A549 (cell line): ENCODE data around the gene NAPEPLD. TPM values are rescaled to one million over a fixed set of nuclear protein-coding genes. Genes with fewer than 3 reads are reported as not detected.
"Not testable (repeated sequence)": the region's sequence is repeated elsewhere in the genome, so short reads cannot be mapped to it uniquely, and the experiment has no call there.

Experiments used
- ATAC-seq, 2 experiments: fragments of 200-7000 bp in 1 of 2; fragments of >200 bp in 1 of 2; cut with Nextera tagmentation in 1 of 2; cut with Tn5 transposase in 1 of 2; 3 replicates each; pipeline versions ENCODE4 v1.8.0 to v1.9.1; 2018 to 2020; ENCODE audit warnings: mild to moderate bottlenecking in 1 of 2, moderate library complexity in 1 of 2
- CTCF ChIA-PET: fragments of 300-600 bp; sonication (Branson Sonifier 250); formaldehyde crosslinking; extraction: SDS; loops from one replicate; lab custom pipeline; 2021; ENCODE audit warnings: antibody characterized with exemption, inconsistent platforms; lab: Yijun Ruan, JAX
- POLR2A ChIA-PET: fragments of 350-600 bp; formaldehyde crosslinking; extraction: SDS; loops from one replicate; lab custom pipeline; 2021; ENCODE audit warnings: antibody characterized with exemption, inconsistent platforms; lab: Yijun Ruan, JAX
- DNase-seq, 2 experiments: peaks; one replicate each; pipeline versions ENCODE4 v3.0.0 to v3.0.0-alpha.2; 2011 to 2016; ENCODE audit warnings: low read depth in 1 of 2, low spot score in 1 of 2
- FAIRE-seq: peaks from 2 replicates; lab custom pipeline; 2011; peaks lifted over from hg19 to GRCh38; lab: Jason Lieb, UNC
- H3K27ac ChIP-seq, 2 experiments: fragments of >200 bp; sonication (Bioruptor Twin); formaldehyde crosslinking; 3 replicates each; pipeline ENCODE4 v1.5.1; 2016 to 2017
- H3K4me1 ChIP-seq: fragments of >200 bp; sonication (Bioruptor Twin); formaldehyde crosslinking; 3 replicates; pipeline ENCODE4 v1.6.1; 2016
- H3K4me2 ChIP-seq: fragments of >200 bp; sonication (Bioruptor Twin); formaldehyde crosslinking; 3 replicates; pipeline ENCODE4 v1.6.1; 2016
- H3K4me3 ChIP-seq: fragments of >200 bp; sonication (Bioruptor Twin); formaldehyde crosslinking; 3 replicates; pipeline ENCODE4 v1.5.1; 2016
- H3K9me3 ChIP-seq: fragments of >200 bp; sonication (Bioruptor Twin); formaldehyde crosslinking; 3 replicates; pipeline ENCODE4 v1.6.1; 2016
- CBX8 ChIP-seq: fragments of 200-600 bp; sonication (generic); IDR thresholded peaks from 2 replicates; pipeline ENCODE4 v1.6.1; 2016
- CHD2 ChIP-seq: fragments of 150-350 bp; IDR thresholded peaks from 2 replicates; pipeline ENCODE4 v1.6.1; 2014; ENCODE audit warnings: low read length; ENCODE audit not compliant: partially characterized antibody
- ESRRA ChIP-seq: fragments of 150-350 bp; IDR thresholded peaks from 2 replicates; pipeline ENCODE4 v1.6.1; 2014; ENCODE audit warnings: mild to moderate bottlenecking, low read length, borderline replicate concordance
- FOSB ChIP-seq: fragments of 250-450 bp; sonication (Bioruptor Pico); IDR thresholded peaks from 2 replicates; pipeline ENCODE4 v1.5.0; 2020; ENCODE audit warnings: mild to moderate bottlenecking, moderate library complexity
- FOXS1 ChIP-seq: fragments of 250-450 bp; sonication (Bioruptor Pico); IDR thresholded peaks from 2 replicates; pipeline ENCODE4 v1.5.0; 2020; ENCODE audit warnings: mild to moderate bottlenecking, moderate library complexity
- GATA3 ChIP-seq: IDR thresholded peaks from 2 replicates; pipeline ENCODE4 v1.6.1; 2012; ENCODE audit warnings: borderline replicate concordance
- HOXB13 ChIP-seq: fragments of 250-450 bp; sonication (Bioruptor Pico); IDR thresholded peaks from 2 replicates; pipeline ENCODE4 v1.5.0; 2020; ENCODE audit warnings: low read depth, mild to moderate bottlenecking, moderate library complexity
- HOXB5 ChIP-seq: fragments of 250-450 bp; sonication (Bioruptor Pico); IDR thresholded peaks from 2 replicates; pipeline ENCODE4 v1.5.0; 2020; ENCODE audit warnings: mild to moderate bottlenecking, moderate library complexity
- JUN ChIP-seq, 2 experiments: fragments of >200 bp; sonication (Bioruptor Twin); formaldehyde crosslinking; IDR thresholded peaks; 2 replicates in 1 of 2; 3 replicates in 1 of 2; pipeline ENCODE4 v1.6.1; 2016 to 2017
- JUNB ChIP-seq: fragments of >200 bp; sonication (Bioruptor Twin); formaldehyde crosslinking; IDR thresholded peaks from 2 replicates; pipeline ENCODE4 v1.6.1; 2016
- MAFK ChIP-seq: fragments of 450-650 bp; IDR thresholded peaks from 2 replicates; pipeline ENCODE4 v1.6.1; 2014; ENCODE audit not compliant: partially characterized antibody
- MAZ ChIP-seq: fragments of 150-350 bp; IDR thresholded peaks from 2 replicates; pipeline ENCODE4 v1.6.1; 2014; ENCODE audit warnings: antibody characterized with exemption, low read depth, low read length, borderline replicate concordance
- NFE2L2 ChIP-seq: fragments of 150-350 bp; conservative IDR thresholded peaks from 2 replicates; pipeline ENCODE4 v1.6.1; 2014; ENCODE audit warnings: low read length
- PHF8 ChIP-seq: fragments of 200-600 bp; sonication (generic); IDR thresholded peaks from 2 replicates; pipeline ENCODE4 v1.6.1; 2016; ENCODE audit warnings: low read depth, mild to moderate bottlenecking, antibody characterized with exemption, moderate library complexity, borderline replicate concordance
- RAD21 ChIP-seq, 2 experiments: fragments of >200 bp in 1 of 2; sonication (Bioruptor Twin) in 1 of 2; formaldehyde crosslinking in 1 of 2; IDR thresholded peaks in 1 of 2; conservative IDR thresholded peaks in 1 of 2; 2 replicates in 1 of 2; 3 replicates in 1 of 2; pipeline ENCODE4 v1.6.1; 2012 to 2018; ENCODE audit warnings: inconsistent platforms in 1 of 2
- RARB ChIP-seq: fragments of 250-450 bp; sonication (Bioruptor Pico); IDR thresholded peaks from 2 replicates; pipeline ENCODE4 v1.8.0; 2021; ENCODE audit warnings: mild to moderate bottlenecking, moderate library complexity
- RNF2 ChIP-seq: fragments of 200-600 bp; sonication (generic); IDR thresholded peaks from 2 replicates; pipeline ENCODE4 v1.6.1; 2016; ENCODE audit warnings: low read depth, mild to moderate bottlenecking, antibody characterized with exemption, moderate library complexity, borderline replicate concordance
- SMC3 ChIP-seq: fragments of >200 bp; sonication (Bioruptor Twin); formaldehyde crosslinking; IDR thresholded peaks from 3 replicates; pipeline ENCODE4 v1.6.1; 2018; ENCODE audit warnings: inconsistent platforms
- TP53 ChIP-seq: fragments of 250-450 bp; sonication (Bioruptor Pico); IDR thresholded peaks from 2 replicates; pipeline ENCODE4 v1.5.0; 2021; ENCODE audit warnings: mild to moderate bottlenecking, moderate library complexity
- ZFP36 ChIP-seq: fragments of 450-650 bp; IDR thresholded peaks from 2 replicates; pipeline ENCODE4 v1.6.1; 2014; ENCODE audit warnings: borderline replicate concordance; ENCODE audit not compliant: partially characterized antibody
- WGBS: methylation state at CpG from one replicate; pipeline ENCODE4 v1.1.6; 2017; ENCODE audit errors: missing lambda C conversion rate; 5-methylcytosine and 5-hydroxymethylcytosine counted together
- polyA plus RNA-seq, 4 experiments: library from polyadenylated mRNA; depleted of rRNA in 3 of 4; stranded (reverse); fragments of >200 nt; fragmentation: RNase III in 1 of 4; extraction: RNeasy Plus Mini Kit Qiagen cat#74134 plus additional on column Dnase treatment in 1 of 4; gene quantifications; 2 replicates in 3 of 4; 3 replicates in 1 of 4; pipeline ENCODE4 v1.2.3, GENCODE V29; 2011 to 2017
- TF ChIP-seq, protein P1 (sequence below): fragments of 150-350 bp; IDR thresholded peaks from 2 replicates; pipeline ENCODE4 v1.6.1; 2014; ENCODE audit warnings: low read depth, mild to moderate bottlenecking, low read length
- TF ChIP-seq, protein P2 (sequence below): fragments of 250-450 bp; sonication (Bioruptor Pico); IDR thresholded peaks from 2 replicates; pipeline ENCODE4 v1.5.0; 2020; ENCODE audit warnings: low read depth, mild to moderate bottlenecking, moderate library complexity
- TF ChIP-seq, protein P3 (sequence below): IDR thresholded peaks from 2 replicates; pipeline ENCODE4 v1.6.1; 2012

Gene NAPEPLD
- polyA plus RNA-seq, 2 of the 4 experiments (the other 2 are of a cell fraction), result 10.1 to 12.0 TPM

DNA sequence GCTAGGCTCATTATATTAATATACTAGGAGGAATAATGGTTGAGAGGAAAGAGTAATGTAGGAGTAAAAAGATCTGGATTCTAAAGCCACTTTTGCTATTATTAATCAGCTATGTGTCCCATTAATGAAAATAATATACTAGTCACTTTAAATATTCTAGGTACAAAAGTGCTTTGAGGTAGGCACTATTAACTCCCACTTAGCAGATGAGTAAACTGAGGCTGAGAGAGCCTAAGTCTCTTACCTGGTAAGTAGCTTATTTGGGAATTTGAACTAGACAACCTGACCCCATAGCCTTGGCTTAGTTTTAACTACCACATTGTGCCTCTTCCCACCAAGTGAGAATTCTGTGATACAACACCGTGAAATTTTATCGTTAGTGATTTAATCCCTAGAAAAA lies 68.0 kb downstream of the NAPEPLD start:
- no peak for FAIRE-seq
- Histone ChIP-seq H3K4me3 (no peak overlapping the region), H3K27ac (no peak overlapping the region), H3K4me2 (no peak overlapping the region), H3K9me3 (no peaks in the 10 kb centered on the region), H3K4me1 (peaks cover 10% of the 10 kb centered on the region; the same call in 1 of the 3 replicates)
- no peak for ATAC-seq
- ChIA-PET POLR2A (no interaction called here), CTCF (interaction anchor here (2.0 to 3.0 kb wide), 2 partner anchors 10 to 19 kb away, joined by 7 to 19 read pairs; no protein-coding TSS in a partner anchor)
- DNase-seq, result no peak
- TF ChIP-seq SMC3 (no peak), CBX8 (no peak), FOSB (CRISPR knock-in tag) (no peak), HOXB13 (CRISPR knock-in tag) (no peak), RNF2 (no peak), ZFP36 (no peak), JUNB (no peak), MAFK (no peak), HOXB5 (no peak), NFE2L2 (no peak), CHD2 (no peak), PHF8 (no peak), ESRRA (no peak), GATA3 (no peak), FOXS1 (CRISPR knock-in tag) (no peak)
- WGBS, result 98% methylated on average over 2 of the region's 2 CpGs

DNA sequence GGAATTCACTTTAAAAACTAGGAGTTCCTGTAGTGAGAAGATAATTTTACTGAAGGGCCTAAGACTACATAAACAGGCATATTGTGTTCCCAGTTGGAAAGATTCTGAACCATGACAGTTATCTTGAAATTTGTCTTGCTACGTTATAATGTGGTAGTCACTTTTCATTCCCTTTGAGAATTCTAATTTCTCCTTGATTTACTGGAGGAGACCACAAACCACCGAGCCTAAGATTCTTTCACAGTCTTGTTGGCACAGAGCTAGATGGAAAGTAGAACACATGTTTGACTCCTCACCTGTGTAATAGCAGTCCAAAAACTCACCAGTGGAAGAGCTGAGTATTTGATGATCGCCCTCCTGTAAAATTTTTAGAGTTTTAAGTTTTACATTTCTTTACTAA lies 69.1 kb downstream of the NAPEPLD start:
- ATAC-seq (no peak), DNase-seq (no peak), FAIRE-seq (no peak)
- Histone ChIP-seq H3K27ac (no peak overlapping the region), H3K9me3 (no peaks in the 10 kb centered on the region), H3K4me1 (peaks cover 10% of the 10 kb centered on the region; the same call in 1 of the 3 replicates), H3K4me3 (no peak overlapping the region), H3K4me2 (no peak overlapping the region)
- 97% methylated on average over 3 of the region's 3 CpGs for WGBS
- TF ChIP-seq, protein P1, sequence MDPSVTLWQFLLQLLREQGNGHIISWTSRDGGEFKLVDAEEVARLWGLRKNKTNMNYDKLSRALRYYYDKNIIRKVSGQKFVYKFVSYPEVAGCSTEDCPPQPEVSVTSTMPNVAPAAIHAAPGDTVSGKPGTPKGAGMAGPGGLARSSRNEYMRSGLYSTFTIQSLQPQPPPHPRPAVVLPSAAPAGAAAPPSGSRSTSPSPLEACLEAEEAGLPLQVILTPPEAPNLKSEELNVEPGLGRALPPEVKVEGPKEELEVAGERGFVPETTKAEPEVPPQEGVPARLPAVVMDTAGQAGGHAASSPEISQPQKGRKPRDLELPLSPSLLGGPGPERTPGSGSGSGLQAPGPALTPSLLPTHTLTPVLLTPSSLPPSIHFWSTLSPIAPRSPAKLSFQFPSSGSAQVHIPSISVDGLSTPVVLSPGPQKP, result no peak
- TF ChIP-seq PHF8, result no peak
- TF ChIP-seq RARB (CRISPR knock-in tag), result no peak
- no peak for TF ChIP-seq MAZ
- TF ChIP-seq TP53 (CRISPR knock-in tag), result no peak
- TF ChIP-seq, protein P2, sequence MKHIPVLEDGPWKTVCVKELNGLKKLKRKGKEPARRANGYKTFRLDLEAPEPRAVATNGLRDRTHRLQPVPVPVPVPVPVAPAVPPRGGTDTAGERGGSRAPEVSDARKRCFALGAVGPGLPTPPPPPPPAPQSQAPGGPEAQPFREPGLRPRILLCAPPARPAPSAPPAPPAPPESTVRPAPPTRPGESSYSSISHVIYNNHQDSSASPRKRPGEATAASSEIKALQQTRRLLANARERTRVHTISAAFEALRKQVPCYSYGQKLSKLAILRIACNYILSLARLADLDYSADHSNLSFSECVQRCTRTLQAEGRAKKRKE, result no peak
- TF ChIP-seq JUN (IDR thresholded peaks at IDR 0.05), result no peak
- TF ChIP-seq, protein P3, sequence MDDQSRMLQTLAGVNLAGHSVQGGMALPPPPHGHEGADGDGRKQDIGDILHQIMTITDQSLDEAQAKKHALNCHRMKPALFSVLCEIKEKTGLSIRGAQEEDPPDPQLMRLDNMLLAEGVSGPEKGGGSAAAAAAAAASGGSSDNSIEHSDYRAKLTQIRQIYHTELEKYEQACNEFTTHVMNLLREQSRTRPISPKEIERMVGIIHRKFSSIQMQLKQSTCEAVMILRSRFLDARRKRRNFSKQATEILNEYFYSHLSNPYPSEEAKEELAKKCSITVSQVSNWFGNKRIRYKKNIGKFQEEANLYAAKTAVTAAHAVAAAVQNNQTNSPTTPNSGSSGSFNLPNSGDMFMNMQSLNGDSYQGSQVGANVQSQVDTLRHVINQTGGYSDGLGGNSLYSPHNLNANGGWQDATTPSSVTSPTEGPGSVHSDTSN, result no peak
- no peak for TF ChIP-seq RAD21 (conservative IDR thresholded peaks at IDR 0.05 in 1 of 2, IDR thresholded peaks at IDR 0.05 in 1 of 2)
- POLR2A ChIA-PET, result no interaction called here
- CTCF ChIA-PET, result interaction anchor here (1.1 to 3.0 kb wide), 3 partner anchors 11 to 18 kb away, joined by 5 to 19 read pairs (median 7); no protein-coding TSS in a partner anchor

DNA sequence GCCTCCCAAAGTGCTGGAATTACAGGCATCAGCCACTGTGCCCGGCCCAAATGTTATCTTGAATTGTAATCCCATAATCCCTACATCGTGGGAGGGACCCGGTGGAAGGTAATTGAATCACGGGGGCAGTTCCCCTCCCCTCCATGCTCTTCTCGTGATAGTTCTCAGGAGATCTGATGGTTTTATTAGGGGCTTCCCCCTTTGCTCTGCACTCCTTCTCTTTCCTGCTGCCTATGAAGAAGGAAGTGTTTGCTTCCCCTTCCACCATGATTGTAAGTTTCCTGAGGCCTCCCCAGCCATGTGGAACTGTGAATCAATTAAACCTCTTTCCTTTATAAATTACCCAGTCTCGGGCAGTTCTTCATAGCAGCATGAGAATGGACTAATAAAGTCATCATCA lies 70.7 kb downstream of the NAPEPLD start:
- whole genome bisulfite sequencing, result 95% methylated on average over 6 of the region's 6 CpGs
- H3K4me3 ChIP-seq, CTCF ChIA-PET, DNase-seq, ATAC-seq, H3K27ac ChIP-seq, FAIRE-seq, H3K9me3 ChIP-seq, H3K4me2 ChIP-seq: not testable (repeated sequence)
- POLR2A ChIA-PET, result interaction anchor here (0.6 kb wide), 1 partner anchor 13 kb away, joined by 3 read pairs; no protein-coding TSS in a partner anchor
- peaks cover 15% of the 10 kb centered on the region for H3K4me1 ChIP-seq
